RWPE1 (cell line): ENCODE data around the gene GPR142.

Experiments
- CTCF ChIA-PET: fragments of 350-600 bp; sonication (Branson Sonifier 250); formaldehyde crosslinking; extraction: SDS; loops from one replicate; lab custom pipeline; 2021; lab: Yijun Ruan, JAX
- POLR2A ChIA-PET: fragments of 400-600 bp; formaldehyde crosslinking; extraction: SDS; loops from one replicate; lab custom pipeline; 2020; ENCODE audit warnings: antibody characterized with exemption; ENCODE audit not compliant: low non-redundant PET; lab: Yijun Ruan, JAX
- DNase-seq: peaks from one replicate; pipeline ENCODE4 v3.0.0; 2012; ENCODE audit warnings: low spot score
- H3K27ac ChIP-seq: fragments of 450-650 bp; 2 replicates; pipeline ENCODE4 v1.5.1; 2017
- CTCF ChIP-seq: fragments of 450-650 bp; conservative IDR thresholded peaks from 2 replicates; pipeline ENCODE4 v1.5.1; 2017; ENCODE audit warnings: low read depth, mild to moderate bottlenecking

Gene GPR142

DNA sequence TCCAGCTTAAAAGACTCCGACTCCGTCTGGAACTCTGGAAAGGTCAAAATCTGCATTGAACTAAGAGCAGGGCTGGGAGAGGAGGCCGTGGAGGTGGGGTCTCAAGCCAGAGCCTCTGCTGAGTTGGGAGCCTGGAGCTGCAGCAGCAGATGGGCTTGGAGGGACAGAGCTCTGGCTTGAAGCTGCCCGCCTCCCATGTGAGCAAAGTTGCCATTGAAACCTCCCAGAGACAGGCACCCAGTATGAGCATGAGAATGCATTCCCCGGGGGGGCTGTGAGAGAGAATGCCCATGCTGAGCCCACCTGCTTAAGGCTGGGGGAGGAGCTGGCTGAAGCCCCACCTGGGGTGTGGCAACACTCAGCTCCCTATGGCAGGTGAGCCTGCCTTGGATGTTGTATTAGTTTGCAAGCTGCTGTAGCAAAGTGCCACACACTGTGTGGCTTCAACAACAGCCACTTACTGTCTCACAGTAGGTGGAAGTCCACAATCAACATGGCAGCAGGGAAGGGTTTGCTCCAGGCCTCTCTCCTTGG is 31.7 kb upstream of the GPR142 start:
- CTCF ChIA-PET: interaction anchor here (0.6 kb wide), 1 partner anchor 153 kb away, joined by 3 read pairs; no protein-coding TSS in a partner anchor
- POLR2A ChIA-PET: no interaction called here

DNA sequence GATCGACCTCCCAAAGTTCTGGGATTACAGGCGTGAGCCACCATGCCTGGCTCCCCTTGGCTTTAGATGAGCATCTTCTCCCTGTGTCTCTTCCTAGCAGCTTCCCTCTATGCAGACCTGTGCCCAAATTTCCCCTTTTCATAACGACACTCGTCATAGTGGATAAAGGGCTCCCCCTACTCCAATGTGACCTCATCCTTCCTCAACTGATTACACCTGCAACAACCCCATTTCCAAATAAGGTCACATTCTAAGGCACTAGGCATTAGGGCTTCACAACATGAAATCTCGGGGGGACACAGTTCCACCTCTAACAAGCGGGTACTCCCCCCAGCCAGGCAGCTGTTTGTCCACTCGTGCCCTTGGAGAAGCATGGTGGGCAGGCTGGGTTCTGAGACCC is 31.0 kb upstream of the GPR142 start:
- no peak for DNase-seq
- no peak for TF ChIP-seq CTCF
- no peak overlapping the region for H3K27ac ChIP-seq
- ChIA-PET POLR2A (no interaction called here), CTCF (interaction anchor here (0.6 kb wide), 1 partner anchor 154 kb away, joined by 3 read pairs; no protein-coding TSS in a partner anchor)

More for the DNA sequence above, 31.7 kb upstream of the GPR142 start:
- no peak overlapping the region for H3K27ac ChIP-seq
- TF ChIP-seq CTCF: no peak
- DNase-seq: no peak

- H3K27ac ChIP-seq: no peak overlapping the region
- POLR2A ChIA-PET: no interaction called here
- CTCF ChIA-PET: interaction anchor here (1.1 kb wide), 1 partner anchor 188 kb away, joined by 3 read pairs; no protein-coding TSS in a partner anchor
- TF ChIP-seq CTCF: no peak
- no peak for DNase-seq
Observed at GRCh38 chr17:74337834-74338500, 29.3 kb upstream of the GPR142 start.

DNA sequence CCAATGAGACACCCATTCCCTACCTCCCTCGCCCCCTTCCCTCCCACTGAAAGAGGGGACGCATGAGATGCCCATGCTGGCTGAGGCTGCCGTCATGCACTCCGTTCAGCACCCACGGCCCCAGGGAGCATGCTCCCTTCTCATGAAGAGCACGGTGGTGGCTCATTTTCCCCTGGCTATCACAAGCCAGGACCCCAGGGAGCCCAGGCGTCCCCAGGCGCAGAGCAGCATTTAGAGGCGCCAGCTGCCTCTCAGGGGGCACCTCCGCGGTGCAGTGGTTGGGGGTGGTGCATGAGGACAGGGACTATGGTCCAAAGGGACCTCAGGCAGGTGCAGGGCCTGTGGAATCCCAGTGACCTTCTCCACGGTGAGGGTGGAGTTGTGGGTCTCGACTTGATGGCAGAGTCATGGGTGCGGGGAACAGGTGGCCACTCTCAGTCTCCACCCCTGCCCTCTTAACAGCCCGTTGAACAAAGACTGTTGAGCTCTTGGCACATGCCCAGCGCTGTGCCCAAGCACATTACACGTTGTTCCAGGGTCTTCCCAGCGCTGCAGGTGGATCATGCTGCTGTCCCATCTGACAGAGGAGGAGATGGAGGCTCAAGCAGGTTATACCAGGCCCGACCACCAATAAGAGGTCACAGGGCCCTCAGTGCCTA is 27.6 kb upstream of the GPR142 start:
- ChIA-PET CTCF (interaction anchor here (0.6 to 0.7 kb wide), 2 partner anchors 43 to 77 kb away, joined by 3 read pairs; no protein-coding TSS in a partner anchor), POLR2A (no interaction called here)
- no peak for DNase-seq
- no peak for TF ChIP-seq CTCF
- H3K27ac ChIP-seq: no peak overlapping the region

- no peak for TF ChIP-seq CTCF
- no peak for DNase-seq
- H3K27ac ChIP-seq: no peak overlapping the region
- ChIA-PET POLR2A (no interaction called here), CTCF (interaction anchor here (0.6 to 0.7 kb wide), 3 partner anchors 44 to 85 kb away, joined by 3 read pairs; no protein-coding TSS in a partner anchor)
Observed at GRCh38 chr17:74340470-74341023, 26.8 kb upstream of the GPR142 start.

DNA sequence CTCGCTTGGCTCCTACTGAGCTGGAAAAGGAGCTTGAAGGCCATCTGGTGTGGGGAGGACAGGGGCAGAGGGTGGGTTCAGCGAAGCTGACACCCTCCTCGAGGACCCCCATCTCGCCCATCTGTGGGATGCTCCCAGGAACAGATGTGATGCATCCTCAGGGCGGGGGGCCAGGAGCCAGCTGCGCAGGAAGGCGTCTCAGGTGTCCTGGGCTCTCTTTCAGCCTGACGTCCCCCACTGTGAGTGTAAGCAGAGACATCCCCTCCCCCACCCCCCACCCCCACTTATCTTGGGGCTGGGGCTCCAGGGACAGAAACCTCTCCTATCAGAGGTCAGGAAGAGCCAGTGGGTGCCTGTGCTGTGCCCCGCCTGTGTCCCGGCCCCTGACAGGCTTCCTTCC is 25.1 kb upstream of the GPR142 start:
- POLR2A ChIA-PET: no interaction called here
- DNase-seq: no peak
- CTCF ChIA-PET: no interaction called here
- TF ChIP-seq CTCF: no peak
- H3K27ac ChIP-seq: no peak overlapping the region
